ENCODE data around the gene TYMS. TPM values are rescaled to one million over a fixed set of nuclear protein-coding genes. Genes with fewer than 3 reads are reported as not detected.

The TYMS gene
- total and polyA plus RNA-seq, 2 donors (not counting 3 experiments of a cell fraction or from before 2014, with no cell fraction given) = 136 to 200 TPM

GRCh38 chr18:622289-622688 is 35.2 kb upstream of the TYMS start:
- dilution Hi-C loops (cut with MboI; ENCODE audit: extremely low pct_ligation_motif_present, low sequenced_read_pairs) (no loop called here), intact Hi-C loops (cut with micrococcal nuclease) (no loop called here)
- H2AFZ ChIP-seq (ENCODE audit: low read depth, low read length) = no peak overlapping the region
- no peak for FAIRE-seq
- no peaks in the 10 kb centered on the region for H3K9me1 ChIP-seq (replicated peaks; ENCODE audit: control insufficient read depth, extremely low read depth, insufficient read depth, low read length)
- TF ChIP-seq EZH2 (IDR thresholded peaks at IDR 0.05; ENCODE audit: borderline replicate concordance, low read depth, low read length, severe bottlenecking) (no peak), FOS (IDR thresholded peaks at IDR 0.05; ENCODE audit: borderline replicate concordance, insufficient read depth, low read length) (no peak), JUN (IDR thresholded peaks at IDR 0.05; ENCODE audit: borderline replicate concordance, insufficient read depth, insufficient read length, low read depth) (no peak), GATA2 (IDR thresholded peaks at IDR 0.05; ENCODE audit: insufficient read depth, insufficient read length, low read depth, low read length) (no peak), POLR2AphosphoS5 (IDR thresholded peaks at IDR 0.05; ENCODE audit: insufficient read depth, low read depth, low read length) (no peak), POLR2A (IDR thresholded peaks at IDR 0.05; ENCODE audit: low read depth, low read length) (no peak), MYC (IDR thresholded peaks at IDR 0.05; ENCODE audit: low read depth, low read length) (no peak)
- TF ChIP-seq, protein P1, sequence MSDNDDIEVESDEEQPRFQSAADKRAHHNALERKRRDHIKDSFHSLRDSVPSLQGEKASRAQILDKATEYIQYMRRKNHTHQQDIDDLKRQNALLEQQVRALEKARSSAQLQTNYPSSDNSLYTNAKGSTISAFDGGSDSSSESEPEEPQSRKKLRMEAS (IDR thresholded peaks at IDR 0.05; ENCODE audit: insufficient read depth, insufficient read length) = no peak
- TF ChIP-seq, protein P2, sequence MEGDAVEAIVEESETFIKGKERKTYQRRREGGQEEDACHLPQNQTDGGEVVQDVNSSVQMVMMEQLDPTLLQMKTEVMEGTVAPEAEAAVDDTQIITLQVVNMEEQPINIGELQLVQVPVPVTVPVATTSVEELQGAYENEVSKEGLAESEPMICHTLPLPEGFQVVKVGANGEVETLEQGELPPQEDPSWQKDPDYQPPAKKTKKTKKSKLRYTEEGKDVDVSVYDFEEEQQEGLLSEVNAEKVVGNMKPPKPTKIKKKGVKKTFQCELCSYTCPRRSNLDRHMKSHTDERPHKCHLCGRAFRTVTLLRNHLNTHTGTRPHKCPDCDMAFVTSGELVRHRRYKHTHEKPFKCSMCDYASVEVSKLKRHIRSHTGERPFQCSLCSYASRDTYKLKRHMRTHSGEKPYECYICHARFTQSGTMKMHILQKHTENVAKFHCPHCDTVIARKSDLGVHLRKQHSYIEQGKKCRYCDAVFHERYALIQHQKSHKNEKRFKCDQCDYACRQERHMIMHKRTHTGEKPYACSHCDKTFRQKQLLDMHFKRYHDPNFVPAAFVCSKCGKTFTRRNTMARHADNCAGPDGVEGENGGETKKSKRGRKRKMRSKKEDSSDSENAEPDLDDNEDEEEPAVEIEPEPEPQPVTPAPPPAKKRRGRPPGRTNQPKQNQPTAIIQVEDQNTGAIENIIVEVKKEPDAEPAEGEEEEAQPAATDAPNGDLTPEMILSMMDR (IDR thresholded peaks at IDR 0.05; ENCODE audit: extremely low read depth in 1 of 2, insufficient read depth in 1 of 2, low read depth in 1 of 2, low read length in 2 of 2) = no peak
- H4K20me1 ChIP-seq (replicated peaks; ENCODE audit: control insufficient read depth, extremely low read depth, insufficient read depth, low read length) = no peaks in the 10 kb centered on the region
- no peaks in the 10 kb centered on the region for H3K27me3 ChIP-seq (ENCODE audit: control insufficient read depth in 2 of 2, insufficient read depth in 2 of 2, low read length in 2 of 2)
- H3K27ac ChIP-seq (ENCODE audit: insufficient read depth, low read depth, low read length) = no peak overlapping the region
- H3K4me3 ChIP-seq (replicated peaks in 1 of 3; ENCODE audit: insufficient read depth in 1 of 3, low read depth in 1 of 3, low read length in 3 of 3) = no peak overlapping the region
- H3K36me3 ChIP-seq (ENCODE audit: control insufficient read depth in 2 of 2, extremely low read depth in 1 of 2, insufficient read depth in 2 of 2, low read length in 2 of 2) = no peaks in the 10 kb centered on the region
- DNase-seq (ENCODE audit: low read depth, low spot score) = no peak
- H3K9me3 ChIP-seq (replicated peaks; ENCODE audit: control insufficient read depth, insufficient read depth, low read length) = no peaks in the 10 kb centered on the region
- POLR2A ChIA-PET = no interaction called here
- H3K4me2 ChIP-seq (ENCODE audit: insufficient read depth, low read length) = no peak overlapping the region
- no peaks in the 10 kb centered on the region for H3K79me2 ChIP-seq (ENCODE audit: control insufficient read depth, insufficient read depth, low read length)
- no peak overlapping the region for H3K9ac ChIP-seq (replicated peaks; ENCODE audit: extremely low read depth, insufficient read depth, low read length)
- no TSS peak for BruUV-seq (replicated peaks)
- no peaks in the 10 kb centered on the region for H3K4me1 ChIP-seq (ENCODE audit: control insufficient read depth, extremely low read depth, insufficient read depth, low read length)
- CTCF ChIA-PET = interaction anchor here (0.7 to 12.1 kb wide), 4 partner anchors 9 to 335 kb away, joined by 3 to 652 read pairs (median 4); no protein-coding TSS in a partner anchor
